Prostate gland (tissue), 2 donors: Measurements from ENCODE around the gene DUS2.

Experiments
- POLR2A ChIP-seq: fragments of 450-650 bp; IDR thresholded peaks from one replicate; pipeline ENCODE4 v1.6.1; 2016; ENCODE audit warnings: antibody characterized with exemption, mild to moderate bottlenecking
- POLR2AphosphoS5 ChIP-seq: sonication (generic); formaldehyde crosslinking; IDR thresholded peaks from one replicate; pipeline ENCODE4 v1.6.1; 2017; ENCODE audit warnings: antibody characterized with exemption
- TF ChIP-seq, protein P1 (sequence below), 4 experiments: fragments of 200-600 bp in 2 of 4; fragments of 450-650 bp in 2 of 4; sonication (generic) in 2 of 4; IDR thresholded peaks; 1 replicate in 3 of 4; 2 replicates in 1 of 4; pipeline ENCODE4 v1.5.1; 2016 to 2019; ENCODE audit warnings: antibody characterized with exemption in 4 of 4, mild to moderate bottlenecking in 2 of 4, moderate library complexity in 2 of 4

DNA sequence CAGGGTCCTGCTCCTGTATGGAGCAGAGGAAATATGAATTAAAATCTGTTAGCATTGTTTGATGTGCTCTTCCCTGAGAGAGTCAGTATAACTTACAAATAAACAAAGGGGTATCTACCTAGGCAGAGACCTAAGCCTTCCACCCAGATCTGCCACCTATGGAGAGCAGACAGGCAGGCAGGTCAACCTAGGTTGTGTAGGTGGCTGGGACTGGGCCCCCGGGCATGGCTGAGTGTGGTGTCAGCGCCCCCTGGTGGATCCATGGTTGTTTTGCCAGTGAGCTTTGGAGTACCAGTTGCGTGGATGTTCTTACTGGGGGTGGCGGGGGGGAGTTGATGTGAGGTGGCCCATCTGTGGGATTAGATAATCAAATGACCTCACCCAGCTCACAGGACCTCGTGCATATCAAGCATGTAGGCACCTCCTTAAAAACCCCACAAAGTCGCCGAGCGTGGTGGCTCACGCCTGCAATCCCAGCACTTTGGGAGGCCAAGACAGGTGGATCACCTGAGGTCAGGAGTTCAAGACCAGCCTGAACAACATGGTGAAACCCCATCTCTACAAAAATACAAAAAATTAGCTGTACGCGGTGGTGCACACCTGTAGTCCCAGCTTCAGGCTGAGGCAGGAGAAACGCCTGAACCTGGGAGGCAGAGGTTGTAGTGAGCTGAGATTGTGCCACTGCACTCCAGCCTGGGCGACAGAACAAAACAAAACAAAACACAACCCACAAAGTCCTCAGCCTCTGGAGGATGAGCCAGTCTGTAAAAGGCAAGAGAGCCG is 17.6 kb downstream of the DUS2 start:
- TF ChIP-seq, protein P1, sequence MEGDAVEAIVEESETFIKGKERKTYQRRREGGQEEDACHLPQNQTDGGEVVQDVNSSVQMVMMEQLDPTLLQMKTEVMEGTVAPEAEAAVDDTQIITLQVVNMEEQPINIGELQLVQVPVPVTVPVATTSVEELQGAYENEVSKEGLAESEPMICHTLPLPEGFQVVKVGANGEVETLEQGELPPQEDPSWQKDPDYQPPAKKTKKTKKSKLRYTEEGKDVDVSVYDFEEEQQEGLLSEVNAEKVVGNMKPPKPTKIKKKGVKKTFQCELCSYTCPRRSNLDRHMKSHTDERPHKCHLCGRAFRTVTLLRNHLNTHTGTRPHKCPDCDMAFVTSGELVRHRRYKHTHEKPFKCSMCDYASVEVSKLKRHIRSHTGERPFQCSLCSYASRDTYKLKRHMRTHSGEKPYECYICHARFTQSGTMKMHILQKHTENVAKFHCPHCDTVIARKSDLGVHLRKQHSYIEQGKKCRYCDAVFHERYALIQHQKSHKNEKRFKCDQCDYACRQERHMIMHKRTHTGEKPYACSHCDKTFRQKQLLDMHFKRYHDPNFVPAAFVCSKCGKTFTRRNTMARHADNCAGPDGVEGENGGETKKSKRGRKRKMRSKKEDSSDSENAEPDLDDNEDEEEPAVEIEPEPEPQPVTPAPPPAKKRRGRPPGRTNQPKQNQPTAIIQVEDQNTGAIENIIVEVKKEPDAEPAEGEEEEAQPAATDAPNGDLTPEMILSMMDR (IDR thresholded peaks at IDR 0.05): peak; percentile 77 to 90 (median 83)
- TF ChIP-seq POLR2AphosphoS5: peak; percentile 35
- no peak for TF ChIP-seq POLR2A
